Measurements from ENCODE around the gene TARS3.
A peak's percentile ranks its signal among the peaks of the same experiment; 100 is the strongest.
"Not testable (repeated sequence)": the region's sequence is repeated elsewhere in the genome, so short reads cannot be mapped to it uniquely, and the experiment has no call there.

TARS3 gene

DNA sequence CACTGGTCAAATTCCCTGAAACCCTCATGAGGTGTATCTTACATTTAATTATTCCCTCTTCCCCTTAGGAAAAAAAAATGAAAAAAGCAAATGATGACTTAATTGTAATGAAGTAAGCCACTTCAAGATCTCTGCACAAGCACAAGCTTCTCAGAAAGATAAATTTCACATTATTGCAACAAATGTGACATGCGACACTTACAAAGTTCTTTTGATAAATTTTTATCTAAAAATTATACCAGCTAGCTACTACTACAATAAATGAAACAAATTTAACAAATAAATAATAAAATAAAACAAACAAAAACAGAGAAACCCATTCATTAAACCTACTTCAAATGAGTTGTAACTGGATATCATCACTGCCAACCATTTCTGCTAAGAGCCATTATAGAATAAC, 62.1 kb downstream of the TARS3 start:
- no peak for TF ChIP-seq CTCF (IDR thresholded peaks at IDR 0.05; ENCODE audit: low read depth, low read length)
- TF ChIP-seq MAX (IDR thresholded peaks at IDR 0.05; ENCODE audit: low read depth, low read length): no peak
- no peak for TF ChIP-seq POLR2A (IDR thresholded peaks at IDR 0.05; ENCODE audit: extremely low read depth, insufficient read length)
- no peak for TF ChIP-seq MYC (IDR thresholded peaks at IDR 0.05; ENCODE audit: low read depth, low read length)
- DNase-seq (ENCODE audit: low read depth): no peak
- H3K4me3 ChIP-seq (ENCODE audit: low read depth, low read length): no peak overlapping the region

- no peak for DNase-seq (ENCODE audit: low read depth)
- no peak for TF ChIP-seq POLR2A (IDR thresholded peaks at IDR 0.05; ENCODE audit: extremely low read depth, insufficient read length)
- H3K4me3 ChIP-seq (ENCODE audit: low read depth, low read length): no peak overlapping the region
Observed at GRCh38 chr15:101660005-101660404, 64.3 kb downstream of the TARS3 start.

DNA sequence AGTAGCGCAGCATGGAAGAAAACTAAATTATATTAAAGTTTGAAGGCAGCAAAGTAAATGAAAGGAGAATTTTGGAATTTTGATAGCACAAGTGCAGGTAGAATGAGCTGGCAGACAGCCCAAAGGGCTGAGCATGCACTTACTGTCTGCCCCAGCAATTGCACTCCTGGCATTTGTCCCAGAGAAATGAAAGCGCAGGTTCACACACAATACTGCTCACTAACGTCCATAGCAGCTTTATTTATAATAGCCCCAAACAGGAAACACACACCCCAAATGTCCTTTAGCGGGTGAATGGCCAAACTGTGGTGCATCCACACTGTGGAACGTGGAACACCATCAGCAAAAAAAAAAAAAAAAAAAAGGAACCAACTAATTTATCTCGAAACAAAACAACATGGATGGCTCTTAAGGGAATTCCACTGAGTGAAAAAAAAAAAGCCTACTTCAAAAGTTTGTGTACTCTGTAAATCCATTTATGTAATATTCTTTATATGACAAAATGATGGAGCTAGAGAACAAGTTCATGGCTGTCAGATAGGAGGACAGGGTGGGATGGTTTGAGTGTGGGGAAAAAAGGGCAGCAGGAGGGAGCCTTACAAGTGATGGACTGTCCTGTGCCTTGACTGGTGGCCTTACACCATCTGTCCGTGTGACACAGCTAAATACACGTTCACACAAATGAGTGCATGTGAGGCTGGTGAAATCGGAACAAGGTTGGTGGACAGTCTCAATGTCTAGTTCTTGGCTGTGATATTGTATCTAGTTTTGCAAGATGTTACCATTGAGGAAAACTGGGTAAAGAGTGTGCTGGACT, 66.1 kb downstream of the TARS3 start:
- TF ChIP-seq CTCF (IDR thresholded peaks at IDR 0.05; ENCODE audit: low read depth, low read length) (no peak), MYC (IDR thresholded peaks at IDR 0.05; ENCODE audit: low read depth, low read length) (no peak), POLR2A (IDR thresholded peaks at IDR 0.05; ENCODE audit: extremely low read depth, insufficient read length) (no peak), MAX (IDR thresholded peaks at IDR 0.05; ENCODE audit: low read depth, low read length) (no peak)
- no peak overlapping the region for H3K4me3 ChIP-seq (ENCODE audit: low read depth, low read length)
- no peak for DNase-seq (ENCODE audit: low read depth)

GRCh38 chr15:101657171-101657570, 67.1 kb downstream of the TARS3 start:
- no peak for DNase-seq (ENCODE audit: low read depth)
- TF ChIP-seq POLR2A (IDR thresholded peaks at IDR 0.05; ENCODE audit: extremely low read depth, insufficient read length) (no peak), MAX (IDR thresholded peaks at IDR 0.05; ENCODE audit: low read depth, low read length) (no peak), CTCF (IDR thresholded peaks at IDR 0.05; ENCODE audit: low read depth, low read length) (no peak), MYC (IDR thresholded peaks at IDR 0.05; ENCODE audit: low read depth, low read length) (no peak)

GRCh38 chr15:101654624-101655337, 69.5 kb downstream of the TARS3 start:
- TF ChIP-seq CTCF (IDR thresholded peaks at IDR 0.05; ENCODE audit: low read depth, low read length): peak; percentile 44
- H3K4me3 ChIP-seq (ENCODE audit: low read depth, low read length): not testable (repeated sequence)
- DNase-seq (ENCODE audit: low read depth): peak; percentile 72

More at GRCh38 chr15:101657171-101657570, 67.1 kb downstream of the TARS3 start:
- H3K4me3 ChIP-seq (ENCODE audit: low read depth, low read length): no peak overlapping the region

DNA sequence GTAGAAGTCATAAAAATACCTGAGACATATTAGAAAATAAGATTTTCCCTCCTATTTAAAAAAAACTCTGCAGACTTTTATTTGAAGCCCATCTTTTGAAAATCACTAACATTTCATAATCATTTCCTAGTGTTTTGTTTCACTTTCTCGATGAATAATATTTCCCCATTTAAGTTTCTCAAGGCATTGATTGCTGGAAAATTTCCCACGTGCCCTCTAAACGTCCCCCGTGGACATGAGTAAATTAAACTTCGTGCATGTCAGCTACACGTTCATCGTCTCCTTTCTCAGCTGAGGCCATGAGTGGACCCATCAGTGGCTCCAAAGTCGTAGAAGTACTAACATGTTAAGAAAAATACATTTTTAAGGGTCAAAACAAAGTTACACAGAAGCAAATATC, 70.1 kb downstream of the TARS3 start:
- no peak overlapping the region for H3K4me3 ChIP-seq (ENCODE audit: low read depth, low read length)
- no peak for TF ChIP-seq MYC (IDR thresholded peaks at IDR 0.05; ENCODE audit: low read depth, low read length)
- no peak for TF ChIP-seq MAX (IDR thresholded peaks at IDR 0.05; ENCODE audit: low read depth, low read length)
- no peak for TF ChIP-seq POLR2A (IDR thresholded peaks at IDR 0.05; ENCODE audit: extremely low read depth, insufficient read length)
- TF ChIP-seq CTCF (IDR thresholded peaks at IDR 0.05; ENCODE audit: low read depth, low read length): no peak
- DNase-seq (ENCODE audit: low read depth): no peak

Measured in NB4 (cell line).